LNCaP clone FGC (cell line): Measurements from ENCODE around the gene SOWAHA.

Experiments used
- DNase-seq: peaks from one replicate; pipeline ENCODE4 v3.0.0-alpha.2; 2011; ENCODE audit warnings: low read depth
- H3K4me3 ChIP-seq: 2 replicates; pipeline ENCODE4 v1.5.1; 2011; ENCODE audit warnings: mild to moderate bottlenecking, low read depth, low read length, control low read depth
- TF ChIP-seq, protein P1 (sequence below): IDR thresholded peaks from 2 replicates; pipeline ENCODE4 v1.5.1; 2012; ENCODE audit warnings: mild to moderate bottlenecking; ENCODE audit not compliant: control insufficient read depth, insufficient read depth; ENCODE audit errors: extremely low read depth

Gene SOWAHA

DNA sequence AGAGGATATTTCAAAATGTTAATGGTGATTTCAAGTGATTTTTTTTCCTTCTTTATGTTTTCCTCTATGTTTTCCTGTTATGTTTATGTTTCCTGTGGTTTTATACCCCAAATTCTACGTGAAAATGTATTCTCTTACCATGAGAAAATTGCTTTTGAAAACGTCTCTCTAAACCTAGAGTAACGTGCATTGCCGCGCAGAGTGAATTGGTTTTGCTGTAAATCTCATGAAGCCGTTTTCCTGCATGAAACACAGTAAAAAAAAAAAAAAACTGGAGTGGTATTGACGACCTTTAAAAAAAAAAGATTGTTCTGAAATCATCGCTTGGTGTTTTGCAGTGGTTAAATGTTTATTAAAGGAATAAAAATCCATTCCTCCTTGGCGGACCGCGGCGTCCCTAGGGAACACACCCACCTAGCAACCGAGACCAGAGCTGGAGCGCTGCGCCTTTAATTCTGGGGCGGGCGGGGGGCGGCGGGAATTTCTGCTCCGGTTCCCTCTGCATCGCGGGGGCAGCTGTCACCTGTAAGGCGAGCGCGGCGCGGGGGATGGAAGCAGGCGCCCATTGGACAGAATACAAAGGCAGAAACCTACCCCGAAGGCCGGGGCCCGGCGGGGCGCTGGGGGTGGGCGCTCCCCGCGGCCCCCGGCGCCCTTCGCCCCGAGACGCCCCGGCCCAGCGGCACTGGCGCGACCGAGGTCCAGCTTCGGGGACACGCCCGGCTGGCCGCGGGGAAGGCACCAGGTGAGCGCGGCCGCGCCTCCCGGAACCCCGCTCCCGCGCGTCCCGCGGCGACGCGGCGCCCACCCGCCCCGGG is at the start of gene SOWAHA:
TSS of gene SOWAHA (plus strand) at position 522 of the 818 bp plus-strand sequence. CDS start 320 bp downstream, outside the sequence.
- no peak for DNase-seq
- H3K4me3 ChIP-seq = peak within 1 kb of the TSS; percentile 42
- TF ChIP-seq, protein P1, sequence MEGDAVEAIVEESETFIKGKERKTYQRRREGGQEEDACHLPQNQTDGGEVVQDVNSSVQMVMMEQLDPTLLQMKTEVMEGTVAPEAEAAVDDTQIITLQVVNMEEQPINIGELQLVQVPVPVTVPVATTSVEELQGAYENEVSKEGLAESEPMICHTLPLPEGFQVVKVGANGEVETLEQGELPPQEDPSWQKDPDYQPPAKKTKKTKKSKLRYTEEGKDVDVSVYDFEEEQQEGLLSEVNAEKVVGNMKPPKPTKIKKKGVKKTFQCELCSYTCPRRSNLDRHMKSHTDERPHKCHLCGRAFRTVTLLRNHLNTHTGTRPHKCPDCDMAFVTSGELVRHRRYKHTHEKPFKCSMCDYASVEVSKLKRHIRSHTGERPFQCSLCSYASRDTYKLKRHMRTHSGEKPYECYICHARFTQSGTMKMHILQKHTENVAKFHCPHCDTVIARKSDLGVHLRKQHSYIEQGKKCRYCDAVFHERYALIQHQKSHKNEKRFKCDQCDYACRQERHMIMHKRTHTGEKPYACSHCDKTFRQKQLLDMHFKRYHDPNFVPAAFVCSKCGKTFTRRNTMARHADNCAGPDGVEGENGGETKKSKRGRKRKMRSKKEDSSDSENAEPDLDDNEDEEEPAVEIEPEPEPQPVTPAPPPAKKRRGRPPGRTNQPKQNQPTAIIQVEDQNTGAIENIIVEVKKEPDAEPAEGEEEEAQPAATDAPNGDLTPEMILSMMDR = no peak

GRCh38 chr5:132764051-132764450 is 49.1 kb upstream of the SOWAHA start:
- no peak overlapping the region for H3K4me3 ChIP-seq

DNA sequence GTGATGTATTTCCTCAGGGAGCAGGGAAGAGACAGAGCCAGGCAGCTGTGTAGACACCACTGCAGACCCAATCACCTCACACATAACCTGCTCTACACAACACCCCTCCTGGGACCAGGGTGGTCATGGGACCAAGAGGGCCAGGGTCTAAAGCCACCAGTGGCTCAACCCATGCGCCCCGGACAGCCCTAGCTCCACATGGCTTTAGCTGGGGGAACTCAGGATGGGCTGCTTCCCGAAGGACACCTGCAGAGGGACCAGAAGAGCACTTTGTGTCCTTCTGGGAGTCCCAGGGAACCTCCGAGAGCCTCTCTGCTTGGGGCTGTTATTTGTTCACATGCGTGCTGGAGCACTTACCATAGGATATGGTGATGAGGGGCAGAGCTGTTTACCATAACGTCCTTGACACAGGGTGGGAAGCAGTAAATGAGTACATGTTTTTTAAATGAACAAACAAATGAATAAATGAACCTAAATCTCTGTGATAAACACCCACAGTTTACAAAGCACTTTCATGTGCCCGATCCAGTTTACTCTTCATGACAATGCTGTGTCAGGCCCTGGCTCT is 48.3 kb upstream of the SOWAHA start:
- DNase-seq = no peak
- TF ChIP-seq, protein P1 = no peak
- H3K4me3 ChIP-seq = no peak overlapping the region

More at GRCh38 chr5:132764051-132764450, 49.1 kb upstream of the SOWAHA start:
- TF ChIP-seq, protein P1 = no peak
- no peak for DNase-seq

DNA sequence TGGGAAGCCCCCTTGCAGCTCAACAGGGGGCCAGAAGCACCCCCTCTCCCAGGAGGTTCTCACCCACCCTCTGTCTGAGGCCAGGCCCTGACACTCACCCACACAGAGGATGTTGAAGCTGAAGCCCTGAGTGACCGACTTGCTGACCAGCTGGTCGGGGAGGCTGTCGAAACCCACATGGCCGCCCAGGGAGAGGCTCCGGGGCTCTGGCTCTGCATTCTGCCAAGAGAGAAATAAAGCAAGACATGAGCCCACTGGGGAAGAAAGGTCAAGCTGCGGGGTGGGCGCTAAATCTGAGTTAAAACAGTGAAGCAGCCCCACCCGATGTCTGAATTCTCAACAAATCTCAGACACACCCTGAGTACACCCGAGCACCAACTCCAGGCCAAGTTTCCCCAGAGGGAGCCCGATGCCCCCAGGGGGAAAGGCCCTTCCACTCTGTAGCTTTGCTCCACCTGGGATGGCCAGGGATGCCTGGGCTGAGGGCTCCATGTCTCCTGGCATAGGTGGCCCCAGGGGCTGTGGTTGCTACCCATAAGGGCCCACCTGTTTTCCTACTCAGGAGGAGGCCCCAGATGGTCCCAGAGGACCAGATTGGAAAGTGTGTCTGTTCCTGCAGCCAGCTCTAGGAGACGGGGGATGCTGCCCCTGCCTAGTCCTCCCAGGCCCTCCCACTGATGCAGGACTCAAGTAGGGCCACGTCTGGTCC is 47.6 kb upstream of the SOWAHA start:
- no peak overlapping the region for H3K4me3 ChIP-seq
- DNase-seq = no peak
- TF ChIP-seq, protein P1 = no peak

- TF ChIP-seq, protein P1 = no peak
- no peak for DNase-seq
- no peak overlapping the region for H3K4me3 ChIP-seq
Measured at GRCh38 chr5:132766020-132766805, 46.9 kb upstream of the SOWAHA start.

GRCh38 chr5:132766806-132767055 is 46.4 kb upstream of the SOWAHA start:
- H3K4me3 ChIP-seq = no peak overlapping the region
- TF ChIP-seq, protein P1 = no peak
- DNase-seq = no peak
